GM23338 (cell line): ENCODE results near the gene ASTE1. TPM values are rescaled to one million over a fixed set of nuclear protein-coding genes. Genes with fewer than 3 reads are reported as not detected.

Experiments
- ATAC-seq: fragments of 200-7000 bp; cut with Tn5 transposase; 3 replicates; pipeline ENCODE4 v1.9.1; 2020
- DNase-seq: peaks from one replicate; pipeline ENCODE4 v3.0.0-alpha.2; 2015; ENCODE audit warnings: low spot score
- H2AFZ ChIP-seq: fragments of 200-600 bp; sonication (generic); 2 replicates; pipeline ENCODE4 v1.8.0; 2016; ENCODE audit warnings: antibody characterized with exemption, mild to moderate bottlenecking, moderate library complexity
- H3F3A ChIP-seq: fragments of 200-600 bp; sonication (generic); replicated peaks from 2 replicates; pipeline ENCODE4 v1.8.0; 2017; ENCODE audit warnings: antibody characterized with exemption, mixed run types, low read depth
- H3K27ac ChIP-seq: fragments of 200-600 bp; sonication (generic); 2 replicates; pipeline ENCODE4 v1.6.1; 2016; ENCODE audit warnings: low read depth
- H3K27me3 ChIP-seq: fragments of 200-600 bp; sonication (generic); 2 replicates; pipeline ENCODE4 v1.8.0; 2016; ENCODE audit warnings: mild to moderate bottlenecking, mixed run types, moderate library complexity; ENCODE audit not compliant: insufficient read depth
- H3K36me3 ChIP-seq: fragments of 200-600 bp; sonication (generic); 2 replicates; pipeline ENCODE4 v1.8.0; 2016; ENCODE audit warnings: mild to moderate bottlenecking; ENCODE audit not compliant: insufficient read depth
- H3K4me1 ChIP-seq: fragments of 200-600 bp; sonication (generic); 2 replicates; pipeline ENCODE4 v1.8.0; 2016; ENCODE audit warnings: mild to moderate bottlenecking, moderate library complexity; ENCODE audit not compliant: insufficient read depth
- H3K4me2 ChIP-seq: fragments of 200-600 bp; sonication (generic); 2 replicates; pipeline ENCODE4 v1.7.1; 2017; ENCODE audit warnings: mixed run types
- H3K4me3 ChIP-seq: fragments of 200-600 bp; sonication (generic); 2 replicates; pipeline ENCODE4 v1.6.1; 2016; ENCODE audit warnings: mixed run types
- H3K79me2 ChIP-seq: fragments of 200-600 bp; sonication (generic); replicated peaks from 2 replicates; pipeline ENCODE4 v1.8.0; 2017; ENCODE audit warnings: mild to moderate bottlenecking; ENCODE audit not compliant: insufficient read depth
- H3K9me2 ChIP-seq: fragments of 200-600 bp; sonication (generic); 2 replicates; pipeline ENCODE4 v1.8.0; 2017; ENCODE audit not compliant: insufficient read depth
- H4K20me1 ChIP-seq: fragments of 200-600 bp; sonication (generic); replicated peaks from 2 replicates; pipeline ENCODE4 v1.8.0; 2017; ENCODE audit warnings: mild to moderate bottlenecking; ENCODE audit not compliant: insufficient read depth
- H3K27ac Mint-ChIP-seq: 2 replicates; pipeline ENCODE4 v1.8.0; 2020; ENCODE audit warnings: inconsistent platforms, mild to moderate bottlenecking, moderate library complexity, mixed read lengths
- H3K27me3 Mint-ChIP-seq: 3 replicates; pipeline ENCODE4 v1.8.0; 2022; ENCODE audit warnings: low read depth, mild to moderate bottlenecking, moderate library complexity, mixed read lengths, inconsistent platforms; ENCODE audit not compliant: insufficient read depth, poor library complexity
- H3K36me3 Mint-ChIP-seq: 3 replicates; pipeline ENCODE4 v1.8.0; 2021; ENCODE audit warnings: low read depth, mild to moderate bottlenecking, inconsistent platforms, moderate library complexity, mixed read lengths
- H3K4me1 Mint-ChIP-seq: 3 replicates; pipeline ENCODE4 v1.8.0; 2020; ENCODE audit warnings: mild to moderate bottlenecking, inconsistent platforms, mixed read lengths
- H3K4me3 Mint-ChIP-seq: 3 replicates; pipeline ENCODE4 v1.8.0; 2021; ENCODE audit warnings: moderate library complexity, mild to moderate bottlenecking, inconsistent platforms, mixed read lengths
- H3K9me3 Mint-ChIP-seq: 3 replicates; pipeline ENCODE4 v1.8.0; 2020; ENCODE audit warnings: moderate library complexity, mild to moderate bottlenecking, inconsistent platforms, mixed read lengths
- CREB1 ChIP-seq: fragments of 250-450 bp; sonication (Bioruptor Pico); IDR thresholded peaks from 2 replicates; pipeline ENCODE4 v1.5.0; 2020; ENCODE audit warnings: low read depth, mild to moderate bottlenecking, moderate library complexity
- EZH2 ChIP-seq: fragments of 200-600 bp; sonication (generic); IDR thresholded peaks from one replicate; pipeline ENCODE4 v1.8.0; 2017; ENCODE audit warnings: antibody characterized with exemption, mild to moderate bottlenecking, low read depth; ENCODE audit not compliant: unreplicated experiment
- EZH2phosphoT487 ChIP-seq: fragments of 200-600 bp; sonication (generic); IDR thresholded peaks from one replicate; pipeline ENCODE4 v1.8.1; 2018; ENCODE audit warnings: antibody characterized with exemption; ENCODE audit not compliant: unreplicated experiment
- JUNB ChIP-seq: IDR thresholded peaks from one replicate; pipeline ENCODE4 v1.6.1; 2016; ENCODE audit warnings: antibody characterized with exemption; ENCODE audit not compliant: unreplicated experiment
- NANOG ChIP-seq: IDR thresholded peaks from 2 replicates; pipeline ENCODE4 v1.6.1; 2016; ENCODE audit warnings: antibody characterized with exemption, borderline replicate concordance
- POLR2AphosphoS5 ChIP-seq: IDR thresholded peaks from 2 replicates; pipeline ENCODE4 v1.6.1; 2016; ENCODE audit warnings: antibody characterized with exemption, low read depth
- STAT1 ChIP-seq: IDR thresholded peaks from one replicate; pipeline ENCODE4 v1.6.1; 2016; ENCODE audit warnings: antibody characterized with exemption; ENCODE audit not compliant: unreplicated experiment
- ZNF114 ChIP-seq: fragments of 250-450 bp; sonication (Bioruptor Pico); IDR thresholded peaks from 2 replicates; pipeline ENCODE4 v1.5.0; 2020; ENCODE audit warnings: mild to moderate bottlenecking, moderate library complexity
- ZNF331 ChIP-seq: fragments of 250-450 bp; sonication (Bioruptor Pico); IDR thresholded peaks from 2 replicates; pipeline ENCODE4 v1.5.0; 2020; ENCODE audit warnings: low read depth, mild to moderate bottlenecking, moderate library complexity
- polyA plus RNA-seq: library from polyadenylated mRNA; unstranded; fragments of >200 nt; fragmentation: Nextera tagmentation; extraction: Ambion mirVana; gene quantifications from 2 replicates; pipeline ENCODE4 v1.2.1, GENCODE V29; 2016
- total RNA-seq: library from RNA; depleted of rRNA; stranded (reverse); fragments of >200 nt; shearing (Covaris generic); gene quantifications from 2 replicates; pipeline ENCODE4 v1.2.3, GENCODE V29; 2014
- TF ChIP-seq, protein P1 (sequence below): fragments of 250-450 bp; sonication (Bioruptor Pico); IDR thresholded peaks from 2 replicates; pipeline ENCODE4 v1.5.0; 2020; ENCODE audit warnings: mild to moderate bottlenecking, moderate library complexity
- TF ChIP-seq, protein P2 (sequence below): IDR thresholded peaks from one replicate; pipeline ENCODE4 v1.6.1; 2018; ENCODE audit warnings: antibody characterized with exemption; ENCODE audit not compliant: unreplicated experiment
- TF ChIP-seq, protein P3 (sequence below), 2 experiments: fragments of 200-600 bp in 1 of 2; sonication (generic) in 1 of 2; conservative IDR thresholded peaks; 2 replicates each; pipeline versions ENCODE4 v1.5.1 to v1.6.1; 2016 to 2017; ENCODE audit warnings: antibody characterized with exemption in 2 of 2, low read depth in 2 of 2, mild to moderate bottlenecking in 2 of 2, moderate library complexity in 1 of 2
- TF ChIP-seq, protein P4 (sequence below): IDR thresholded peaks from 2 replicates; pipeline ENCODE4 v1.6.1; 2016; ENCODE audit warnings: antibody characterized with exemption

The ASTE1 gene
- total and polyA plus RNA-seq, 2 experiments from 2014 or later, result 4.9 to 8.9 TPM

DNA sequence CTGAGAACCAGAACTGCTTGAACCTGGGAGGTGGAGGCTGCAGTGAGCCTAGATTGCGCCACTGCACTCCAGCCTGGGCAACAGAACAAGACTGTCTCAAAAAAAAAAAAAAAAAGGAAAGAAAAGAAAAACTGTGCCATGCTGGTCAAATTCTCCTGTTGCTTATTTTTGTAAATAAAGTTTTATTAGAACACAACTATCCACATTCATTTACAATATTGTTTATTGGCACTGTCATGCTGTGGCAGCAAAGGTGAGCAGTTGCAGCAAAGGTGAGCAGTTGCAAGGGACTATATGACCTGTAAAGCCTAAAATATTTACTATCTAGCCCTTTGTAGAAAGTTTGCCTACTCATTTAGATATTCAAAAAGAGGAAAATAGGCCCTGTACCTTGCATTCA, 18.3 kb downstream of the ASTE1 start:
- ATAC-seq, result no peak
- H3K36me3 Mint-ChIP-seq, result peaks cover 26% of the 10 kb centered on the region
- no peak for TF ChIP-seq JUNB
- TF ChIP-seq ZNF331 (CRISPR knock-in tag), result no peak
- no peak for TF ChIP-seq NANOG
- TF ChIP-seq, protein P1, sequence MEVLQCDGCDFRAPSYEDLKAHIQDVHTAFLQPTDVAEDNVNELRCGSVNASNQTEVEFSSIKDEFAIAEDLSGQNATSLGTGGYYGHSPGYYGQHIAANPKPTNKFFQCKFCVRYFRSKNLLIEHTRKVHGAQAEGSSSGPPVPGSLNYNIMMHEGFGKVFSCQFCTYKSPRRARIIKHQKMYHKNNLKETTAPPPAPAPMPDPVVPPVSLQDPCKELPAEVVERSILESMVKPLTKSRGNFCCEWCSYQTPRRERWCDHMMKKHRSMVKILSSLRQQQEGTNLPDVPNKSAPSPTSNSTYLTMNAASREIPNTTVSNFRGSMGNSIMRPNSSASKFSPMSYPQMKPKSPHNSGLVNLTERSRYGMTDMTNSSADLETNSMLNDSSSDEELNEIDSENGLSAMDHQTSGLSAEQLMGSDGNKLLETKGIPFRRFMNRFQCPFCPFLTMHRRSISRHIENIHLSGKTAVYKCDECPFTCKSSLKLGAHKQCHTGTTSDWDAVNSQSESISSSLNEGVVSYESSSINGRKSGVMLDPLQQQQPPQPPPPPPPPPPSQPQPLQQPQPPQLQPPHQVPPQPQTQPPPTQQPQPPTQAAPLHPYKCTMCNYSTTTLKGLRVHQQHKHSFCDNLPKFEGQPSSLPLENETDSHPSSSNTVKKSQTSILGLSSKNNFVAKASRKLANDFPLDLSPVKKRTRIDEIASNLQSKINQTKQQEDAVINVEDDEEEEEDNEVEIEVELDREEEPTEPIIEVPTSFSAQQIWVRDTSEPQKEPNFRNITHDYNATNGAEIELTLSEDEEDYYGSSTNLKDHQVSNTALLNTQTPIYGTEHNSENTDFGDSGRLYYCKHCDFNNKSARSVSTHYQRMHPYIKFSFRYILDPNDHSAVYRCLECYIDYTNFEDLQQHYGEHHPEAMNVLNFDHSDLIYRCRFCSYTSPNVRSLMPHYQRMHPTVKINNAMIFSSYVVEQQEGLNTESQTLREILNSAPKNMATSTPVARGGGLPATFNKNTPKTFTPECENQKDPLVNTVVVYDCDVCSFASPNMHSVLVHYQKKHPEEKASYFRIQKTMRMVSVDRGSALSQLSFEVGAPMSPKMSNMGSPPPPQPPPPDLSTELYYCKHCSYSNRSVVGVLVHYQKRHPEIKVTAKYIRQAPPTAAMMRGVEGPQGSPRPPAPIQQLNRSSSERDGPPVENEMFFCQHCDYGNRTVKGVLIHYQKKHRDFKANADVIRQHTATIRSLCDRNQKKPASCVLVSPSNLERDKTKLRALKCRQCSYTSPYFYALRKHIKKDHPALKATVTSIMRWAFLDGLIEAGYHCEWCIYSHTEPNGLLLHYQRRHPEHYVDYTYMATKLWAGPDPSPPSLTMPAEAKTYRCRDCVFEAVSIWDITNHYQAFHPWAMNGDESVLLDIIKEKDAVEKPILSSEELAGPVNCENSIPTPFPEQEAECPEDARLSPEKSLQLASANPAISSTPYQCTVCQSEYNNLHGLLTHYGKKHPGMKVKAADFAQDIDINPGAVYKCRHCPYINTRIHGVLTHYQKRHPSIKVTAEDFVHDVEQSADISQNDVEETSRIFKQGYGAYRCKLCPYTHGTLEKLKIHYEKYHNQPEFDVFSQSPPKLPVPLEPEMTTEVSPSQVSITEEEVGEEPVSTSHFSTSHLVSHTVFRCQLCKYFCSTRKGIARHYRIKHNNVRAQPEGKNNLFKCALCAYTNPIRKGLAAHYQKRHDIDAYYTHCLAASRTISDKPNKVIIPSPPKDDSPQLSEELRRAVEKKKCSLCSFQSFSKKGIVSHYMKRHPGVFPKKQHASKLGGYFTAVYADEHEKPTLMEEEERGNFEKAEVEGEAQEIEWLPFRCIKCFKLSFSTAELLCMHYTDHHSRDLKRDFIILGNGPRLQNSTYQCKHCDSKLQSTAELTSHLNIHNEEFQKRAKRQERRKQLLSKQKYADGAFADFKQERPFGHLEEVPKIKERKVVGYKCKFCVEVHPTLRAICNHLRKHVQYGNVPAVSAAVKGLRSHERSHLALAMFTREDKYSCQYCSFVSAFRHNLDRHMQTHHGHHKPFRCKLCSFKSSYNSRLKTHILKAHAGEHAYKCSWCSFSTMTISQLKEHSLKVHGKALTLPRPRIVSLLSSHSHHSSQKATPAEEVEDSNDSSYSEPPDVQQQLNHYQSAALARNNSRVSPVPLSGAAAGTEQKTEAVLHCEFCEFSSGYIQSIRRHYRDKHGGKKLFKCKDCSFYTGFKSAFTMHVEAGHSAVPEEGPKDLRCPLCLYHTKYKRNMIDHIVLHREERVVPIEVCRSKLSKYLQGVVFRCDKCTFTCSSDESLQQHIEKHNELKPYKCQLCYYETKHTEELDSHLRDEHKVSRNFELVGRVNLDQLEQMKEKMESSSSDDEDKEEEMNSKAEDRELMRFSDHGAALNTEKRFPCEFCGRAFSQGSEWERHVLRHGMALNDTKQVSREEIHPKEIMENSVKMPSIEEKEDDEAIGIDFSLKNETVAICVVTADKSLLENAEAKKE (CRISPR knock-in tag), result no peak
- TF ChIP-seq, protein P2, sequence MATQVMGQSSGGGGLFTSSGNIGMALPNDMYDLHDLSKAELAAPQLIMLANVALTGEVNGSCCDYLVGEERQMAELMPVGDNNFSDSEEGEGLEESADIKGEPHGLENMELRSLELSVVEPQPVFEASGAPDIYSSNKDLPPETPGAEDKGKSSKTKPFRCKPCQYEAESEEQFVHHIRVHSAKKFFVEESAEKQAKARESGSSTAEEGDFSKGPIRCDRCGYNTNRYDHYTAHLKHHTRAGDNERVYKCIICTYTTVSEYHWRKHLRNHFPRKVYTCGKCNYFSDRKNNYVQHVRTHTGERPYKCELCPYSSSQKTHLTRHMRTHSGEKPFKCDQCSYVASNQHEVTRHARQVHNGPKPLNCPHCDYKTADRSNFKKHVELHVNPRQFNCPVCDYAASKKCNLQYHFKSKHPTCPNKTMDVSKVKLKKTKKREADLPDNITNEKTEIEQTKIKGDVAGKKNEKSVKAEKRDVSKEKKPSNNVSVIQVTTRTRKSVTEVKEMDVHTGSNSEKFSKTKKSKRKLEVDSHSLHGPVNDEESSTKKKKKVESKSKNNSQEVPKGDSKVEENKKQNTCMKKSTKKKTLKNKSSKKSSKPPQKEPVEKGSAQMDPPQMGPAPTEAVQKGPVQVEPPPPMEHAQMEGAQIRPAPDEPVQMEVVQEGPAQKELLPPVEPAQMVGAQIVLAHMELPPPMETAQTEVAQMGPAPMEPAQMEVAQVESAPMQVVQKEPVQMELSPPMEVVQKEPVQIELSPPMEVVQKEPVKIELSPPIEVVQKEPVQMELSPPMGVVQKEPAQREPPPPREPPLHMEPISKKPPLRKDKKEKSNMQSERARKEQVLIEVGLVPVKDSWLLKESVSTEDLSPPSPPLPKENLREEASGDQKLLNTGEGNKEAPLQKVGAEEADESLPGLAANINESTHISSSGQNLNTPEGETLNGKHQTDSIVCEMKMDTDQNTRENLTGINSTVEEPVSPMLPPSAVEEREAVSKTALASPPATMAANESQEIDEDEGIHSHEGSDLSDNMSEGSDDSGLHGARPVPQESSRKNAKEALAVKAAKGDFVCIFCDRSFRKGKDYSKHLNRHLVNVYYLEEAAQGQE, result no peak
- no peak for TF ChIP-seq EZH2phosphoT487
- TF ChIP-seq ZNF114 (CRISPR knock-in tag), result no peak
- TF ChIP-seq EZH2, result no peak
- TF ChIP-seq POLR2AphosphoS5, result no peak
- TF ChIP-seq STAT1, result no peak
- TF ChIP-seq, protein P3, sequence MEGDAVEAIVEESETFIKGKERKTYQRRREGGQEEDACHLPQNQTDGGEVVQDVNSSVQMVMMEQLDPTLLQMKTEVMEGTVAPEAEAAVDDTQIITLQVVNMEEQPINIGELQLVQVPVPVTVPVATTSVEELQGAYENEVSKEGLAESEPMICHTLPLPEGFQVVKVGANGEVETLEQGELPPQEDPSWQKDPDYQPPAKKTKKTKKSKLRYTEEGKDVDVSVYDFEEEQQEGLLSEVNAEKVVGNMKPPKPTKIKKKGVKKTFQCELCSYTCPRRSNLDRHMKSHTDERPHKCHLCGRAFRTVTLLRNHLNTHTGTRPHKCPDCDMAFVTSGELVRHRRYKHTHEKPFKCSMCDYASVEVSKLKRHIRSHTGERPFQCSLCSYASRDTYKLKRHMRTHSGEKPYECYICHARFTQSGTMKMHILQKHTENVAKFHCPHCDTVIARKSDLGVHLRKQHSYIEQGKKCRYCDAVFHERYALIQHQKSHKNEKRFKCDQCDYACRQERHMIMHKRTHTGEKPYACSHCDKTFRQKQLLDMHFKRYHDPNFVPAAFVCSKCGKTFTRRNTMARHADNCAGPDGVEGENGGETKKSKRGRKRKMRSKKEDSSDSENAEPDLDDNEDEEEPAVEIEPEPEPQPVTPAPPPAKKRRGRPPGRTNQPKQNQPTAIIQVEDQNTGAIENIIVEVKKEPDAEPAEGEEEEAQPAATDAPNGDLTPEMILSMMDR (conservative IDR thresholded peaks at IDR 0.05; ENCODE audit: low read depth in 2 of 2), result no peak
- TF ChIP-seq, protein P4, sequence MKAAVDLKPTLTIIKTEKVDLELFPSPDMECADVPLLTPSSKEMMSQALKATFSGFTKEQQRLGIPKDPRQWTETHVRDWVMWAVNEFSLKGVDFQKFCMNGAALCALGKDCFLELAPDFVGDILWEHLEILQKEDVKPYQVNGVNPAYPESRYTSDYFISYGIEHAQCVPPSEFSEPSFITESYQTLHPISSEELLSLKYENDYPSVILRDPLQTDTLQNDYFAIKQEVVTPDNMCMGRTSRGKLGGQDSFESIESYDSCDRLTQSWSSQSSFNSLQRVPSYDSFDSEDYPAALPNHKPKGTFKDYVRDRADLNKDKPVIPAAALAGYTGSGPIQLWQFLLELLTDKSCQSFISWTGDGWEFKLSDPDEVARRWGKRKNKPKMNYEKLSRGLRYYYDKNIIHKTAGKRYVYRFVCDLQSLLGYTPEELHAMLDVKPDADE, result no peak
- no peak for TF ChIP-seq CREB1 (CRISPR knock-in tag)

More for the DNA sequence above, 18.3 kb downstream of the ASTE1 start:
- DNase-seq, result no peak
- Histone ChIP-seq H3F3A (no peaks in the 10 kb centered on the region), H3K79me2 (no peaks in the 10 kb centered on the region), H3K4me2 (no peak overlapping the region), H3K27ac (no peak overlapping the region), H3K4me1 (no peaks in the 10 kb centered on the region), H3K4me3 (no peak overlapping the region), H4K20me1 (no peaks in the 10 kb centered on the region; the same call in none of the 2 replicates), H3K9me2 (no peaks in the 10 kb centered on the region), H3K36me3 (no peaks in the 10 kb centered on the region), H2AFZ (no peak overlapping the region), H3K27me3 (no peaks in the 10 kb centered on the region)
- Mint-ChIP-seq H3K4me3 (no peak overlapping the region), H3K9me3 (no peaks in the 10 kb centered on the region), H3K27ac (no peak overlapping the region), H3K4me1 (no peaks in the 10 kb centered on the region), H3K27me3 (peaks cover 6% of the 10 kb centered on the region)
